RWPE2 (cell line): ENCODE data around the gene SERPINA6.

Source experiments
- ATAC-seq: fragments of 200-7000 bp; cut with Tn5 transposase; 3 replicates; pipeline ENCODE4 v1.9.1; 2021; ENCODE audit warnings: low read depth
- DNase-seq: peaks from one replicate; pipeline ENCODE4 v3.0.0-alpha.2; 2020; ENCODE audit warnings: low spot score
- H3K27ac ChIP-seq: fragments of 450-650 bp; 2 replicates; pipeline ENCODE4 v1.5.1; 2017; ENCODE audit warnings: mild to moderate bottlenecking; ENCODE audit not compliant: poor library complexity, severe bottlenecking
- H3K27me3 ChIP-seq: fragments of 250-450 bp; sonication (Bioruptor Pico); 2 replicates; pipeline ENCODE4 v1.5.1; 2021; ENCODE audit warnings: mild to moderate bottlenecking, moderate library complexity; ENCODE audit not compliant: insufficient read depth, poor library complexity, severe bottlenecking
- H3K36me3 ChIP-seq: fragments of 250-450 bp; sonication (Bioruptor Pico); 2 replicates; pipeline ENCODE4 v1.5.1; 2020; ENCODE audit warnings: low read depth, mild to moderate bottlenecking, moderate library complexity
- H3K4me1 ChIP-seq: fragments of 250-450 bp; sonication (Bioruptor Pico); 2 replicates; pipeline ENCODE4 v1.5.1; 2021; ENCODE audit warnings: mild to moderate bottlenecking, moderate library complexity; ENCODE audit not compliant: insufficient read depth, poor library complexity, severe bottlenecking
- H3K4me3 ChIP-seq: fragments of 250-450 bp; sonication (Bioruptor Pico); 2 replicates; pipeline ENCODE4 v1.5.1; 2021; ENCODE audit warnings: mild to moderate bottlenecking, moderate library complexity; ENCODE audit not compliant: severe bottlenecking
- H3K9me3 ChIP-seq: fragments of 250-450 bp; sonication (Bioruptor Pico); 2 replicates; pipeline ENCODE4 v1.5.1; 2021; ENCODE audit warnings: mild to moderate bottlenecking, moderate library complexity; ENCODE audit not compliant: severe bottlenecking
- CTCF ChIP-seq: fragments of 450-650 bp; IDR thresholded peaks from one replicate; pipeline ENCODE4 v1.5.1; 2017; ENCODE audit warnings: mild to moderate bottlenecking, moderate library complexity; ENCODE audit not compliant: poor library complexity, severe bottlenecking

The SERPINA6 gene

GRCh38 chr14:94290197-94290596 is 32.9 kb downstream of the SERPINA6 start:
- no peak for ATAC-seq
- DNase-seq, result no peak

GRCh38 chr14:94288610-94289465 is 34.3 kb downstream of the SERPINA6 start:
- H3K9me3 ChIP-seq, result no peaks in the 10 kb centered on the region
- no peak overlapping the region for H3K4me3 ChIP-seq
- H3K4me1 ChIP-seq, result no peaks in the 10 kb centered on the region
- H3K36me3 ChIP-seq, result no peaks in the 10 kb centered on the region
- ATAC-seq (no peak), DNase-seq (no peak)
- no peaks in the 10 kb centered on the region for H3K27me3 ChIP-seq
- H3K27ac ChIP-seq, result no peak overlapping the region
- no peak for TF ChIP-seq CTCF

More at GRCh38 chr14:94290197-94290596, 32.9 kb downstream of the SERPINA6 start:
- Histone ChIP-seq H3K4me1 (no peaks in the 10 kb centered on the region), H3K9me3 (no peaks in the 10 kb centered on the region), H3K36me3 (no peaks in the 10 kb centered on the region), H3K4me3 (no peak overlapping the region), H3K27me3 (no peaks in the 10 kb centered on the region), H3K27ac (no peak overlapping the region)
- no peak for TF ChIP-seq CTCF

- H3K36me3 ChIP-seq, result no peaks in the 10 kb centered on the region
- TF ChIP-seq CTCF, result no peak
- ATAC-seq (no peak), DNase-seq (no peak)
- no peaks in the 10 kb centered on the region for H3K27me3 ChIP-seq
- no peak overlapping the region for H3K27ac ChIP-seq
- H3K9me3 ChIP-seq, result no peaks in the 10 kb centered on the region
- H3K4me1 ChIP-seq, result no peaks in the 10 kb centered on the region
- H3K4me3 ChIP-seq, result no peak overlapping the region
Measured at GRCh38 chr14:94285158-94285557, 38.0 kb downstream of the SERPINA6 start.

GRCh38 chr14:94284221-94284620 is 38.9 kb downstream of the SERPINA6 start:
- DNase-seq, result no peak
- H3K4me3 ChIP-seq, result no peak overlapping the region
- H3K27ac ChIP-seq, result no peak overlapping the region
- no peaks in the 10 kb centered on the region for H3K36me3 ChIP-seq
- H3K4me1 ChIP-seq, result no peaks in the 10 kb centered on the region
- H3K9me3 ChIP-seq, result no peaks in the 10 kb centered on the region
- no peak for TF ChIP-seq CTCF
- ATAC-seq, result no peak
- H3K27me3 ChIP-seq, result no peaks in the 10 kb centered on the region
